HG03139 (cell line): ENCODE measurements around the gene MAPK10.
"Not testable (repeated sequence)": the region's sequence is repeated elsewhere in the genome, so short reads cannot be mapped to it uniquely, and the experiment has no call there.

Experiments
- ATAC-seq: cut with Tn5 transposase; IDR thresholded peaks from one replicate; pipeline ENCODE4 v1.9.1; 2021; ENCODE audit not compliant: unreplicated experiment

The MAPK10 gene

GRCh38 chr4:86117705-86118302 is 242.0 kb downstream of the MAPK10 start:
- no peak for ATAC-seq

- no peak for ATAC-seq
These were observed 245.3 kb downstream of the MAPK10 start for GRCh38 chr4:86114563-86114962.

GRCh38 chr4:86108834-86109233 is 251.0 kb downstream of the MAPK10 start:
- ATAC-seq: no peak

- ATAC-seq: no peak
These were observed 251.7 kb downstream of the MAPK10 start for GRCh38 chr4:86108137-86108536.

GRCh38 chr4:86107112-86107511 is 252.7 kb downstream of the MAPK10 start:
- no peak for ATAC-seq

- no peak for ATAC-seq
These were observed 253.4 kb downstream of the MAPK10 start for GRCh38 chr4:86106475-86106874.

GRCh38 chr4:86101841-86102240 is 258.0 kb downstream of the MAPK10 start:
- ATAC-seq: no peak

- ATAC-seq: no peak
These were observed 258.4 kb downstream of the MAPK10 start for GRCh38 chr4:86101410-86101809.

- ATAC-seq: no peak
These were observed 259.2 kb downstream of the MAPK10 start for GRCh38 chr4:86100539-86101215.

- ATAC-seq: no peak
These were observed 260.5 kb downstream of the MAPK10 start for GRCh38 chr4:86099348-86099747.

- ATAC-seq: no peak
These were observed 261.2 kb downstream of the MAPK10 start for GRCh38 chr4:86098691-86099090.

- ATAC-seq: no peak
These were observed 263.5 kb downstream of the MAPK10 start for GRCh38 chr4:86096373-86096772.

- ATAC-seq: no peak
These were observed 267.2 kb downstream of the MAPK10 start for GRCh38 chr4:86092684-86093083.

GRCh38 chr4:86091201-86091600 is 268.7 kb downstream of the MAPK10 start:
- ATAC-seq: no peak

- no peak for ATAC-seq
These were observed 270.0 kb downstream of the MAPK10 start for GRCh38 chr4:86089781-86090323.

GRCh38 chr4:86089053-86089452 is 270.8 kb downstream of the MAPK10 start:
- no peak for ATAC-seq

GRCh38 chr4:86075796-86076195 is 284.1 kb downstream of the MAPK10 start:
- not testable (repeated sequence) for ATAC-seq

- no peak for ATAC-seq
These were observed 299.5 kb downstream of the MAPK10 start for GRCh38 chr4:86060341-86060740.

GRCh38 chr4:86058621-86059020 is 301.2 kb downstream of the MAPK10 start:
- no peak for ATAC-seq

GRCh38 chr4:86055898-86056297 is 304.0 kb downstream of the MAPK10 start:
- ATAC-seq: no peak

GRCh38 chr4:86054286-86055032 is 305.4 kb downstream of the MAPK10 start:
- ATAC-seq: no peak

- no peak for ATAC-seq
These were observed 309.4 kb downstream of the MAPK10 start for GRCh38 chr4:86050496-86050895.
